Adipocyte (in vitro differentiated cells): ENCODE data around the gene SLC35A2.

Experiments used
- DNase-seq: peaks from one replicate; pipeline ENCODE4 v3.0.0-alpha.2; 2015; ENCODE audit warnings: low read depth
- H3K27me3 ChIP-seq: replicated peaks from 2 replicates; pipeline ENCODE4 v1.7.0; 2013; ENCODE audit warnings: mild to moderate bottlenecking, low read length, moderate library complexity; ENCODE audit not compliant: control insufficient read depth, insufficient read depth
- H3K36me3 ChIP-seq: 2 replicates; pipeline ENCODE4 v1.7.0; 2013; ENCODE audit warnings: low read length, mild to moderate bottlenecking, moderate library complexity; ENCODE audit not compliant: control insufficient read depth, insufficient read depth, severe bottlenecking
- H3K4me1 ChIP-seq: 2 replicates; pipeline ENCODE4 v1.7.0; 2013; ENCODE audit warnings: mild to moderate bottlenecking, low read length, moderate library complexity; ENCODE audit not compliant: control insufficient read depth, insufficient read depth
- H3K4me3 ChIP-seq: 2 replicates; pipeline ENCODE4 v1.7.0; 2013; ENCODE audit warnings: mild to moderate bottlenecking, low read length, moderate library complexity
- H3K9ac ChIP-seq: 2 replicates; pipeline ENCODE4 v1.7.0; 2013; ENCODE audit warnings: mild to moderate bottlenecking, low read length, moderate library complexity
- H3K9me3 ChIP-seq: 2 replicates; pipeline ENCODE4 v1.7.0; 2013; ENCODE audit warnings: mild to moderate bottlenecking, low read length, moderate library complexity; ENCODE audit not compliant: control insufficient read depth

SLC35A2 gene

DNA sequence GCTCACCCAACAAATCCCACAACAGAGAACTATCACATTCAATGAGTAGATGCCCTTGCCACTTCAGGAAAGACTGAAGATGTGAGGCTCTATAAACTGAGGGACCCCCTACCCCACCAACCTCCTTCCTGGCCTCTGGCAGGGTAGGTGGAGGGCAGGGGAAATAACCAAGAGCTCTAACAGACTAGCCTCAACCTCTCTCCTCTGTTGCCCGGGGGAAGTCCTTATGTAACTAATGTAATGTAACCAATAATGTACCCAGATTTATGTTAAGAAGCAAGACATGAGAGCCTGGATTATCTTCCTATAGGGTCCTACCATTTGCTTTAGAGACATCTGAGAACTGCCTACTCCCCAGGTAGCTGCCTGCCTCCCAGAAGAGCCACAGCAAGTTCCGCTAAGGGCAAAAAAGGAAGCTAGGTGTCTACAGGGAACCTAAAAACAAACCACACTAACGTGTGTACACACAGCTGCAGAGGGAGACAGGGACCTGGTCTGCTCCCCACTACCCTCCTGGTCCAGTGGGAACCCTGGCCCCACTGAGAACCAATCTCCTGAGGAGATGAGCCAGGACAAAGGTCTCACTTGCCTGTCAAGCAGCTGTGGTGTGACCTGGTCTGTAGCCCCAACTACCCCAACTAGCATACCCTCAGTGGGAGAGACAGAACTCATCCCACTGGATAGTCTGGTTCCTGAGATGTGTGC, 28.2 kb upstream of the SLC35A2 start:
- Histone ChIP-seq H3K4me3 (no peak overlapping the region), H3K27me3 (peaks cover 10% of the 10 kb centered on the region), H3K9me3 (no peaks in the 10 kb centered on the region), H3K36me3 (peaks cover 31% of the 10 kb centered on the region), H3K9ac (no peak overlapping the region), H3K4me1 (no peaks in the 10 kb centered on the region)
- no peak for DNase-seq

DNA sequence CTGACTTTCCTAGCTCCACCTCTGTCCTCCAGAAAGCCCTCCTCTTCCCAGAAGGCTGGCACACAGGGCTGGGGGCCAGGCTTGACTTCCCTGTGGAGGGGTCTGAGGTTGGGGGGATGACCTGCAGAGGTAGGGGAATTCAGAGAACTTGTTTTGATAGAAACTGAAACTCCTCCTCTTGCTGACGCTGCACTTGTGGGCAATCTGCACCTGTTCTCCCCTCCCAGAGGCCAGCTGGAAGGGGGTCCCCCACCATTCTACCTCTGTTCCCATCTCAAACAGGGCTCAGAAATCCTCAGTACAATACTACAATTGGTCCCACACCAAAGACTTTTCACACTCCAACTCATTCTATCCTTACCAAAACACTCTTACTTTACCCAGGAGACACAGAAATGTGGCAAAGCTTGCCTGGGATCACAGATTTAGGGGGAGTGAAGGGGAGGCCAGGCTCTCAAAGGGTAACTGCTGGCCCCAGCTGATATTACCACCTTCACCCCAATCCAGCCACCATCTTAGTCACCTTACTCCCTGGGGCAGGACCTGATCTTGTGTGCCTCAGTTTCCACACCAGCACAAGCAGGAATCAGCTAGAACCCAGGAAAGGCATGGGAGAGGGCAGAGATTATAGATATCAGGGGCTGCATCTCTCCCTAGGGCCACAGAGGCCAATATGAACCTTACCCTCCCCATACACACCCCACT, 27.4 kb upstream of the SLC35A2 start:
- no peak overlapping the region for H3K4me3 ChIP-seq
- peaks cover 10% of the 10 kb centered on the region for H3K27me3 ChIP-seq
- no peaks in the 10 kb centered on the region for H3K4me1 ChIP-seq
- no peak for DNase-seq
- H3K36me3 ChIP-seq: peaks cover 37% of the 10 kb centered on the region
- H3K9ac ChIP-seq: no peak overlapping the region
- H3K9me3 ChIP-seq: no peaks in the 10 kb centered on the region

DNA sequence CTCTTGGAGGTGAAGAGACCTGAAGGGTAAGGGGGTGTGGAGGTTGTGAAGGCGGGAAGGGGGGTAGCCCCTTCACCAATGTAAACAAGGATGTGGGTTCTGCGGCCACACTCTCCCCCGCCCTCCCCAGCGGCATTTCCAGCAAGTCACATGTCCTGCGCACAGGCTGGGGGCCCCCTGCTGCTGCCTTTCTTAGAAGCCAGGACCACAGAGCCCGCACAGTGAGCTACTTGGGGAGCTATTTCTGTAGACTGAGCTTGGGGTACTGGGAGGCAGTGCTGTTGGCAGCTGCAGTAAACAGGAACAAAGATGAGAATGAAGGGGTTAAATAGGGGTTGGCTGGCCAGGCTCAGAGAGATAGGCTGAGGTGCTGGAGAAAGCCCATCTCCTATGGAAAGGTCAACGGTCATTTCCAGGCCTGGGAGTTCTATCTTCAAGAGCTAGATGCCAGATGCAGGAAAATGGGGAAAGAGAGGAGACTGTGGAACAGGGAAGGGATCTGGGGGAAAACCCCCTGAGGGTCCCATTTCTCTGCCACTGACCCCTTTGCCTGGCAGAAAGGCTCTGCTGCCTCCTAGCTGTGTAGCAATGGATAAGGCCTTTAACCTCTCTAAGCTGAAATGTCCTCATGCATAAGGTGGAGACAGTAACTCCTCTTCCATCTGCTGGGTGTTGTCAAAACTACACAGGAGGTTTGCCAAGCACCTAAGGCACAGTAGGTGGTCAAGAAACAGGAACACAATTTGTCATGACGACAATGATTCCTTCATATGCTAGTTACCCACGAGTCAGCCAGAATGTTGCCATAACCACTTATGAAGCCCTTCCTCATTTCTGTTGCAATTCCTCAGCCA, 25.8 kb upstream of the SLC35A2 start:
- H3K9ac ChIP-seq: no peak overlapping the region
- no peaks in the 10 kb centered on the region for H3K4me1 ChIP-seq
- no peak for DNase-seq
- H3K9me3 ChIP-seq: peaks cover 6% of the 10 kb centered on the region
- H3K4me3 ChIP-seq: no peak overlapping the region
- H3K36me3 ChIP-seq: peaks cover 41% of the 10 kb centered on the region
- H3K27me3 ChIP-seq: peaks cover 10% of the 10 kb centered on the region

DNA sequence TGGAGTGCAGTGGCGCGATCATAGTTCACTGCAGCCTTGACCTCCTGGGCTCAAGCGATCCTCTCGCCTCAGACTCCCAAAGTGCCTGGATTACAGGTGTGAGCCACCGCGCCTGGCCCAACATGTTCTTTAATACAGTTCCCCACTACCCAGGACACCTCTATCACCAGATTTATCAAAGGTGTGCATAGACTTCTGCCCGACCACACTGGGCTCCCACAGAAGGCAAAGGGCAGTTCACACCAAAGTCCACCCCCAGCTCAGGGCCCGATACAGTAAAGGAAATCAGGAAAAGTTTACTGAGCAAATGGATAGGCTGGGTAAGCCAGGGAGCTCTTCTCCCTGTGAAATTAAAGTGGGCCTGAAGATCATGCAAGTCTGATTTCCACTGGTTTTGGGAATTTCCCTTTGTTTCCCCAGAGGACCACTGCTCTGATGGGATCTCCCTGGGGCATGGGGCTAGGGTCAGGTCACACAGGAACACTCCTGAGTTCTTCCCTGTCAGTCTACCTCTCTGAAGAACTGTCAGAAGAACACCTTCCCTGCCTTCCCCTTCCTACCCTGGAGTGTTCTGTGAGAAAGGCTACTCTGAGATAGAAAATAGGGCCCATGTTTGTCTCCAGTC, 25.1 kb upstream of the SLC35A2 start:
- H3K36me3 ChIP-seq: peaks cover 37% of the 10 kb centered on the region
- DNase-seq: no peak
- H3K9me3 ChIP-seq: peaks cover 6% of the 10 kb centered on the region
- H3K4me1 ChIP-seq: no peaks in the 10 kb centered on the region
- H3K27me3 ChIP-seq: peaks cover 10% of the 10 kb centered on the region
- no peak overlapping the region for H3K9ac ChIP-seq
- H3K4me3 ChIP-seq: no peak overlapping the region

DNA sequence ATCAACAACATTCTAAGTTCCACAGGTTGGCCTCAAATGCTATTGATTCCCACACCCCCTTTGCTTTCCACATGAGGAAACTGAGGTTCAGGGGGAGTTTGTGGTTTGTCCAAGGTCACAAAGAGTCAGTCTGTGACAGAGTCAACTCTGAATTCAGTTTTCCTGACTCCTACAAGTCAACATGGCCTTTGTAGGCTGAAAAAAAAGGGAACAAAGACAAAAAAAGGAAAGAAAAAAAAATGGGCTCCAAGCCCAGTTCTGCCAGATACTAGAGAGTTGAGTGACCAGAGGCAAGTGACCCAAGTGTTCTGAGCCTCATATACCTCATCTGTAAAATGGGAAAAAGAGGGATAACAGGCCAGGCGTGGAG, 23.8 kb upstream of the SLC35A2 start:
- peaks cover 10% of the 10 kb centered on the region for H3K27me3 ChIP-seq
- no peak overlapping the region for H3K4me3 ChIP-seq
- H3K4me1 ChIP-seq: no peaks in the 10 kb centered on the region
- DNase-seq: no peak
- H3K9ac ChIP-seq: no peak overlapping the region
- peaks cover 38% of the 10 kb centered on the region for H3K36me3 ChIP-seq
- peaks cover 6% of the 10 kb centered on the region for H3K9me3 ChIP-seq

DNA sequence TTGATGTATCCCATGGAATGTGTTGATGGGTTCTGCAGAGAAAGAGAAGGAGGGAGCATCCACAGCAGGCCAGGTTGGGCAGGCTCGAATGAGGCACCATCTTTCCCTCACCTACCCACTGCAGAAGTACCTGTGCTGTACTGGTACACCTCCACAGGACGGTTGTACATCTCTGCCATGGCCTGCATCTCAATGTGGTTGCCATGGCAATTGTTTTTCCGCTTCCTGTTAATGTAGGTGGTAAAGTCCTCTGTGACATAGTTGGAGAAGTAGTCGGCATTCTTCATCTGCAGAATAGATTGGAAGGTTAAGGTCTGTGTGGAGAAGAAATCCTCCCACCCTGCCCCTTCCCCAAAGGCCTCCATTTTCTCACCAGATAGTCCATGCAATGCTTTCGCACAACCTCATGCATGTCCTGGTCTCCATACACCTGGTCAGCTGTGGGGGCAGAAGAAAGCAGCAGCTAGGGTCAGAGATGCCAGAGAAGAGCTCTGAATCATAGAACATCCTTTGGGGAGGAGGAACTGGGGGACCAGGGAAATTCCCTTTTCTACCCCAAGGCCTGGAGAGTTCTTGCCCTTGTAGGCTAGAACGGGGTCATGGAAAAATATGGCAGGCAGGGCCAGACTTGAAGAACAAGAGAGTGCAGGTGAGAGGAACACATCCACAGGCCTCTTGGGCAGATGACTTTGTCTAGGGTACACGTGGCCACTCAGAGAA, 23.3 kb upstream of the SLC35A2 start:
- peaks cover 36% of the 10 kb centered on the region for H3K36me3 ChIP-seq
- H3K4me1 ChIP-seq: no peaks in the 10 kb centered on the region
- H3K9me3 ChIP-seq: peaks cover 6% of the 10 kb centered on the region
- no peak overlapping the region for H3K4me3 ChIP-seq
- peaks cover 6% of the 10 kb centered on the region for H3K27me3 ChIP-seq
- H3K9ac ChIP-seq: no peak overlapping the region
- no peak for DNase-seq

DNA sequence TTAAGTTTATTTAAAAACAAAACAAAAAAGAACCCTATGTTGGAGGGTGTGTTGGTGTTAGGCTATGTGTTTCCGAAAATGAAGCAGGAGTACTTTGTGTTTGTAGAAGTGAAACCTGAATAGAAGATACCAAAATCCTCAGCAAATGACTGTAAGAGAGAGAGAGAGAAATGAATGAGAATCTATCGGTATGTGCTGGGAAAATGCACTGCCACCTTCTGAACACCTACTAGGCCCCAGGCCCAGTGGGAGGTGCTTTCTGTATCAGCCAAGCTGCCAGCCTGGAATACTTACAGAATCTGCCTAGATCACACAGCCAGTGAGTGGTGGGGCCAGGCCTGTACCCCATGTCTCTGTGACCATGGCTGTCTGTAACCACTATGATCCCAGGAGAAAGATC, 22.3 kb upstream of the SLC35A2 start:
- no peak overlapping the region for H3K9ac ChIP-seq
- DNase-seq: no peak

DNA sequence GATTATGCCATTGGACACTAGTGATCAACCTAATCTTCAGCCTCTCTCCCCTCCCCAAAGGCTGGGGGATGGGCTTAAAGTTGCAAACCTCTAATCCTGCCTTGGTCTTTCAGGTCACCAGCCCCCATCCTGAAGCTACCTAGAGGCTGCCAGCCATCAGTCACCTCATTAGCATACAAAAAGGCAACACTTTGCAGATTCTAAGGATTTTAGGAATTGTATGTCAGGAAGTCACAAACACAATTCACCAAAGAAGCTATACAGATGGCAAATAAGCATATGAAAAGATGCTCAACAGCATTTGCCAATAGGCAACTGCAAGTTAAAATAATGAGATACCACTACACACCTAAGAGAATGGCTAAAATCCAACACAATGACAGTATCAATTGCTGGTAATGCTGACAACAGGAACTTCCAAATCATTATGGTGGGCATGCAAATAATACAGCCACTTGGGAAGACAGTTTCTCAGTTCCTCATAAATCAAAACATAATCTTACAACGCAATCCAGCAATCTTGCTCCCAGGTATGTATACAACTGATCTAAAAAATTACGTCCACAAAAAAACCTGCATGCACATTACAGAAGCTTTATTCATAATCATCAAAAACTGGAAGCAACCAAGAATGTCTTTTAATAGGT, 16.4 kb upstream of the SLC35A2 start:
- no peak overlapping the region for H3K4me3 ChIP-seq
- DNase-seq: no peak
- H3K9me3 ChIP-seq: peaks cover 3% of the 10 kb centered on the region
- no peak overlapping the region for H3K9ac ChIP-seq
- no peaks in the 10 kb centered on the region for H3K4me1 ChIP-seq
- H3K27me3 ChIP-seq: peaks cover 3% of the 10 kb centered on the region
- H3K36me3 ChIP-seq: peaks cover 40% of the 10 kb centered on the region

More for the DNA sequence above, 22.3 kb upstream of the SLC35A2 start:
- Histone ChIP-seq H3K4me1 (no peaks in the 10 kb centered on the region), H3K27me3 (no peaks in the 10 kb centered on the region), H3K4me3 (no peak overlapping the region), H3K9me3 (peaks cover 6% of the 10 kb centered on the region), H3K36me3 (peaks cover 28% of the 10 kb centered on the region)

DNA sequence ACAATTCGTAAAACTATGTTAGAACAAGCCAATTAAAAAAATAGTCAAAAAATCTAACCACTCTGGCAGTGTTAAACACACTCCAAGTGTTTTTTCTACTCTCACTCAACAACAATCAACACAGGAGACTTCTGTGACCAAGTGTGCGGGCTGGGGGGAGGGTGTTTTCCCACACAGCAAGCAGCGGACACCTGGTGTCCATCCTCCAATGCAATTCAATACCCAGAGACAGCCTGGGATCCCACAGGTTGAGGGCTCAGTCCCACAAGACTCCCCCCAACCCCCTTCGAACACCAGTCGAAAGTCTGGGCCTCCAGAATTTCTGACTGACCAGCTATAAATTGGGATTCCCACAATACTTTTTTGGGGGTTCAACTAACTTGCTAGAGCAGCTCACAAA, 15.7 kb upstream of the SLC35A2 start:
- Histone ChIP-seq H3K27me3 (peaks cover 3% of the 10 kb centered on the region), H3K9ac (no peak overlapping the region), H3K4me3 (no peak overlapping the region)

DNA sequence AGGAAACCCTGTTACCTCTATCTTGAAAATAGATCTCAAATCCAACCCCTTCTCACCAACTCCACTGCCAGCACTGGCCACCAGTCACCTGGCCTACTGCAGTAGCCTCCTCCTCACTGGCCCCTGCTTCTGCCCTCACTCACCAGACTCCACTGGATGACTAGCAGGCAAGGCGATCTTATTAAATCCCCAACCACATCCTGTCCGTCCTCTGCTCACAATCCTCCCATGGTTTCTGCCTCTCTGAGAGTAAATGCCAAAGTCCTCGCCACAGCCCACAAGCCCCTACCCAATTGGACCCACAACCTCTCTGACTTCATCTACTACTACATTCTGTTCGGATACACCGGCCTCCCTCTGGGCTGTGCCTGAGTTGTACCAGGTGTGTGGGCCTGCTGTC, 12.8 kb upstream of the SLC35A2 start:
- Histone ChIP-seq H3K4me1 (peaks cover 12% of the 10 kb centered on the region), H3K36me3 (peaks cover 38% of the 10 kb centered on the region), H3K9me3 (no peaks in the 10 kb centered on the region), H3K9ac (no peak overlapping the region), H3K4me3 (no peak overlapping the region), H3K27me3 (peaks cover 3% of the 10 kb centered on the region)
- no peak for DNase-seq

More for the DNA sequence above, 15.7 kb upstream of the SLC35A2 start:
- H3K4me1 ChIP-seq: no peaks in the 10 kb centered on the region
- peaks cover 44% of the 10 kb centered on the region for H3K36me3 ChIP-seq
- no peak for DNase-seq
- no peaks in the 10 kb centered on the region for H3K9me3 ChIP-seq
